SK-N-SH (cell line): Measurements from ENCODE around the gene AKAP11. TPM values are rescaled to one million over a fixed set of nuclear protein-coding genes. Genes with fewer than 3 reads are reported as not detected.

Experiments
- CTCF ChIA-PET: fragments of 300-600, 350-600 bp; formaldehyde crosslinking; extraction: SDS; loops from one replicate; lab custom pipeline; 2021; lab: Yijun Ruan, JAX
- POLR2A ChIA-PET: fragments of 350-600 bp; sonication (Branson Sonifier 250); formaldehyde crosslinking; extraction: SDS; loops from one replicate; lab custom pipeline; 2020; ENCODE audit warnings: antibody characterized with exemption, inconsistent platforms; lab: Yijun Ruan, JAX
- DNase-seq: peaks from one replicate; pipeline ENCODE4 v3.0.0; 2012
- H2AFZ ChIP-seq: fragments of 200-600 bp; sonication (generic); 2 replicates; pipeline ENCODE4 v1.8.1; 2016; ENCODE audit warnings: antibody characterized with exemption, mild to moderate bottlenecking, low read depth
- H3F3A ChIP-seq: fragments of 200-600 bp; sonication (generic); replicated peaks from 2 replicates; pipeline ENCODE3; 2016; ENCODE audit warnings: antibody characterized with exemption, mild to moderate bottlenecking; ENCODE audit not compliant: insufficient read depth
- H3K27ac ChIP-seq, 2 experiments: fragments of 200-500 bp in 1 of 2; fragments of 200-600 bp in 1 of 2; sonication (Bioruptor generic) in 1 of 2; sonication (generic), shearing (Covaris generic) in 1 of 2; 2 replicates each; pipeline versions ENCODE4 v1.5.1 to v1.6.1; 2014 to 2016; ENCODE audit warnings: low read depth in 2 of 2, inconsistent platforms in 1 of 2, low read length in 1 of 2, mild to moderate bottlenecking in 1 of 2, mixed read lengths in 1 of 2
- H3K27me3 ChIP-seq: fragments of 200-600 bp; sonication (generic), shearing (Covaris generic); 2 replicates; pipeline ENCODE4 v1.6.1; 2016; ENCODE audit warnings: mixed run types; ENCODE audit not compliant: insufficient read depth
- H3K36me3 ChIP-seq, 2 experiments: fragments of 200-500 bp in 1 of 2; fragments of 200-600 bp in 1 of 2; sonication (Bioruptor generic) in 1 of 2; sonication (generic) in 1 of 2; replicated peaks in 1 of 2; 2 replicates each; pipeline versions ENCODE3 to v1.5.1; 2014 to 2016; ENCODE audit warnings: low read length in 1 of 2, mild to moderate bottlenecking in 1 of 2; ENCODE audit not compliant: insufficient read depth in 2 of 2, control insufficient read depth in 1 of 2
- H3K4me1 ChIP-seq, 2 experiments: fragments of 200-500 bp in 1 of 2; fragments of 200-600 bp in 1 of 2; sonication (Bioruptor generic) in 1 of 2; sonication (generic), shearing (Covaris generic) in 1 of 2; 2 replicates each; pipeline versions ENCODE4 v1.5.1 to v1.6.1; 2014 to 2016; ENCODE audit warnings: low read depth in 1 of 2, low read length in 1 of 2, mixed run types in 1 of 2; ENCODE audit not compliant: insufficient read depth in 2 of 2, control insufficient read depth in 1 of 2
- H3K4me2 ChIP-seq: fragments of 200-600 bp; sonication (generic), shearing (Covaris generic); 2 replicates; pipeline ENCODE4 v1.6.1; 2017; ENCODE audit warnings: mixed run types
- H3K4me3 ChIP-seq, 2 experiments: fragments of 200-500 bp in 1 of 2; fragments of 200-600 bp in 1 of 2; sonication (Bioruptor generic) in 1 of 2; sonication (generic), shearing (Covaris generic) in 1 of 2; 2 replicates each; pipeline versions ENCODE4 v1.5.1 to v1.8.1; 2014 to 2016; ENCODE audit warnings: low read depth in 2 of 2, inconsistent platforms in 1 of 2, low read length in 1 of 2, mild to moderate bottlenecking in 1 of 2, mixed read lengths in 1 of 2, moderate library complexity in 1 of 2
- H3K79me2 ChIP-seq: fragments of 200-600 bp; sonication (generic); 2 replicates; pipeline ENCODE4 v1.8.1; 2017; ENCODE audit warnings: mild to moderate bottlenecking; ENCODE audit not compliant: insufficient read depth
- H3K9ac ChIP-seq: fragments of 200-600 bp; sonication (generic); 2 replicates; pipeline ENCODE4 v1.6.1; 2017; ENCODE audit warnings: mixed run types
- H3K9me2 ChIP-seq: fragments of 200-600 bp; sonication (generic); 2 replicates; pipeline ENCODE4 v1.6.1; 2017; ENCODE audit warnings: mixed run types
- H3K9me3 ChIP-seq: fragments of 200-600 bp; sonication (generic); 2 replicates; pipeline ENCODE4 v1.6.1; 2017; ENCODE audit warnings: mixed run types, mild to moderate bottlenecking, moderate library complexity
- H4K20me1 ChIP-seq: fragments of 200-600 bp; sonication (generic); 2 replicates; pipeline ENCODE4 v1.6.1; 2017; ENCODE audit warnings: mild to moderate bottlenecking, mixed run types; ENCODE audit not compliant: insufficient read depth
- CHD2 ChIP-seq: fragments of 150-350 bp; IDR thresholded peaks from 2 replicates; pipeline ENCODE4 v1.6.1; 2018; ENCODE audit warnings: low read length; ENCODE audit not compliant: partially characterized antibody
- CTCF ChIP-seq: fragments of 200-600 bp; sonication (generic); IDR thresholded peaks from 2 replicates; pipeline ENCODE4 v1.6.1; 2017; ENCODE audit warnings: antibody characterized with exemption, mild to moderate bottlenecking, moderate library complexity
- EZH2phosphoT487 ChIP-seq: fragments of 200-600 bp; sonication (generic); IDR thresholded peaks from 2 replicates; pipeline ENCODE4 v1.6.1; 2017; ENCODE audit warnings: low read depth, mixed run types, mild to moderate bottlenecking, antibody characterized with exemption, moderate library complexity, borderline replicate concordance
- FOXJ3 ChIP-seq: sonication (generic); formaldehyde crosslinking; IDR thresholded peaks from 2 replicates; pipeline ENCODE4 v1.5.1; 2020; ENCODE audit warnings: mild to moderate bottlenecking, missing genetic modification reagents
- FOXM1 ChIP-seq: IDR thresholded peaks from 2 replicates; pipeline ENCODE4 v1.4.0; 2012; ENCODE audit warnings: low read depth, mild to moderate bottlenecking
- GATA2 ChIP-seq: sonication (generic); formaldehyde crosslinking; IDR thresholded peaks from 2 replicates; pipeline ENCODE4 v1.5.0; 2020; ENCODE audit warnings: mild to moderate bottlenecking, missing genetic modification reagents
- IRF3 ChIP-seq: fragments of 150-350 bp; IDR thresholded peaks from 2 replicates; pipeline ENCODE4 v1.6.1; 2016; ENCODE audit warnings: mild to moderate bottlenecking, low read depth, low read length
- MEF2A ChIP-seq: IDR thresholded peaks from 2 replicates; pipeline ENCODE4 v1.4.0; 2012; ENCODE audit warnings: low read depth, borderline replicate concordance
- MXI1 ChIP-seq: IDR thresholded peaks from 2 replicates; pipeline ENCODE4 v1.6.1; 2012; ENCODE audit warnings: mild to moderate bottlenecking, low read depth, low read length, improper control_type of control experiment
- NFIC ChIP-seq: IDR thresholded peaks from 2 replicates; pipeline ENCODE4 v1.4.0; 2012; ENCODE audit warnings: borderline replicate concordance
- NRF1 ChIP-seq: IDR thresholded peaks from 2 replicates; pipeline ENCODE4 v1.6.1; 2012; ENCODE audit warnings: low read depth, mild to moderate bottlenecking, low read length
- RAD21 ChIP-seq: IDR thresholded peaks from 2 replicates; pipeline ENCODE4 v1.6.1; 2012; ENCODE audit warnings: mild to moderate bottlenecking, low read length
- RCOR1 ChIP-seq: fragments of 150-350 bp; IDR thresholded peaks from 2 replicates; pipeline ENCODE4 v1.6.1; 2017; ENCODE audit warnings: antibody characterized with exemption, low read length
- RFX5 ChIP-seq: IDR thresholded peaks from 2 replicates; pipeline ENCODE4 v1.6.1; 2012; ENCODE audit warnings: mild to moderate bottlenecking, improper control_type of control experiment, low read length
- RXRA ChIP-seq: IDR thresholded peaks from 2 replicates; pipeline ENCODE4 v1.4.0; 2012; ENCODE audit warnings: low read depth, mild to moderate bottlenecking, borderline replicate concordance
- SMC3 ChIP-seq: IDR thresholded peaks from 2 replicates; pipeline ENCODE4 v1.6.1; 2012; ENCODE audit warnings: low read depth, low read length, improper control_type of control experiment
- TAF1 ChIP-seq: IDR thresholded peaks from 2 replicates; pipeline ENCODE4 v1.6.1; 2012; ENCODE audit warnings: low read depth, mild to moderate bottlenecking, low read length, moderate library complexity, borderline replicate concordance
- TCF12 ChIP-seq: IDR thresholded peaks from 2 replicates; pipeline ENCODE4 v1.4.0; 2012
- YY1 ChIP-seq: IDR thresholded peaks from 2 replicates; pipeline ENCODE4 v1.4.0; 2012; ENCODE audit warnings: low read depth, mild to moderate bottlenecking
- WGBS: methylation state at CpG from one replicate; pipeline ENCODE4 v1.1.6; 2017; ENCODE audit warnings: low lambda C conversion rate; 5-methylcytosine and 5-hydroxymethylcytosine counted together
- polyA plus RNA-seq, 3 experiments: library from polyadenylated mRNA; depleted of rRNA; stranded (reverse); fragments of >200 nt; gene quantifications; 2 replicates each; pipeline ENCODE4 v1.2.3, GENCODE V29; 2012
- TF ChIP-seq, protein P1 (sequence below): IDR thresholded peaks from 2 replicates; pipeline ENCODE4 v1.4.0; 2012; ENCODE audit warnings: low read depth
- TF ChIP-seq, protein P2 (sequence below): IDR thresholded peaks from 2 replicates; pipeline ENCODE4 v1.4.0; 2012; ENCODE audit warnings: low read depth, borderline replicate concordance

AKAP11 gene
- polyA plus RNA-seq, 1 of the 3 experiments (the other 2 are of a cell fraction): 5.6 TPM

- no peak for TF ChIP-seq IRF3
- no peak for TF ChIP-seq MEF2A
These were observed 32.3 kb upstream of the AKAP11 start (continued) for GRCh38 chr13:42239644-42240043.

DNA sequence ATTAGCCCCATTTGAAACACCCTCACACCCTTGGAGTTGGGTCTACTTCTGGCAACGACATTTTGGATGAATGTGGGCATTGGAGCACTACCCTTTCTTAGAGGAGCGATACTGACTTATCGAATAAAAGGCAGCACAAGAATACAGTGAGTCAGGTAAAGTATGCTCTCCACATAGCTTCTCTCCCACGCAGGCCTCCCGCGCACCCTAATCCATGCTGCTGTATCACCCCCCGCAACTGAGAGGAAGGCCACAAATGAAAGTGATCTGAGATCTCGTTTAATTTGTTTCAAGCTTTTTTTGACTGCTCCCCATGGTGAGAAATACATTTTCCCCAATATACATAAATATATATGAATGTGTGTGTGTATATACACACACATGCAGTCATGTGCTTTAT, 25.4 kb upstream of the AKAP11 start:
- H3K4me3 ChIP-seq: no peak overlapping the region
- H3K9ac ChIP-seq: no peak overlapping the region
- no peaks in the 10 kb centered on the region for H3K27me3 ChIP-seq
- H3F3A ChIP-seq: no peaks in the 10 kb centered on the region
- no peak overlapping the region for H3K4me2 ChIP-seq
- no peaks in the 10 kb centered on the region for H3K9me3 ChIP-seq
- DNase-seq: no peak
- H3K36me3 ChIP-seq: no peaks in the 10 kb centered on the region
- ChIA-PET POLR2A (no interaction called here), CTCF (no interaction called here)
- TF ChIP-seq FOXM1: no peak
- no peak for TF ChIP-seq RAD21
- TF ChIP-seq CTCF: no peak
- no peak for TF ChIP-seq EZH2phosphoT487
- TF ChIP-seq CHD2: no peak
- TF ChIP-seq TCF12: no peak
- no peak for TF ChIP-seq RCOR1
- no peak for TF ChIP-seq RXRA
- no peak for TF ChIP-seq FOXJ3 (CRISPR knock-in tag)
- no peak for TF ChIP-seq NRF1
- no peak for TF ChIP-seq TAF1
- TF ChIP-seq MXI1: no peak
- TF ChIP-seq RFX5: no peak
- TF ChIP-seq GATA2 (CRISPR knock-in tag): no peak
- no peak for TF ChIP-seq YY1
- TF ChIP-seq, protein P1, sequence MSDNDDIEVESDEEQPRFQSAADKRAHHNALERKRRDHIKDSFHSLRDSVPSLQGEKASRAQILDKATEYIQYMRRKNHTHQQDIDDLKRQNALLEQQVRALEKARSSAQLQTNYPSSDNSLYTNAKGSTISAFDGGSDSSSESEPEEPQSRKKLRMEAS: no peak
- TF ChIP-seq, protein P2, sequence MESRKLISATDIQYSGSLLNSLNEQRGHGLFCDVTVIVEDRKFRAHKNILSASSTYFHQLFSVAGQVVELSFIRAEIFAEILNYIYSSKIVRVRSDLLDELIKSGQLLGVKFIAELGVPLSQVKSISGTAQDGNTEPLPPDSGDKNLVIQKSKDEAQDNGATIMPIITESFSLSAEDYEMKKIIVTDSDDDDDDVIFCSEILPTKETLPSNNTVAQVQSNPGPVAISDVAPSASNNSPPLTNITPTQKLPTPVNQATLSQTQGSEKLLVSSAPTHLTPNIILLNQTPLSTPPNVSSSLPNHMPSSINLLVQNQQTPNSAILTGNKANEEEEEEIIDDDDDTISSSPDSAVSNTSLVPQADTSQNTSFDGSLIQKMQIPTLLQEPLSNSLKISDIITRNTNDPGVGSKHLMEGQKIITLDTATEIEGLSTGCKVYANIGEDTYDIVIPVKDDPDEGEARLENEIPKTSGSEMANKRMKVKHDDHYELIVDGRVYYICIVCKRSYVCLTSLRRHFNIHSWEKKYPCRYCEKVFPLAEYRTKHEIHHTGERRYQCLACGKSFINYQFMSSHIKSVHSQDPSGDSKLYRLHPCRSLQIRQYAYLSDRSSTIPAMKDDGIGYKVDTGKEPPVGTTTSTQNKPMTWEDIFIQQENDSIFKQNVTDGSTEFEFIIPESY: no peak
- TF ChIP-seq NFIC: no peak
- TF ChIP-seq SMC3: no peak
- TF ChIP-seq, all 33 proteins: peak for 0
- Histone ChIP-seq H3K27ac (no peak overlapping the region), H3K9me2 (no peaks in the 10 kb centered on the region), H3K4me1 (no peaks in the 10 kb centered on the region), H3K79me2 (no peaks in the 10 kb centered on the region), H2AFZ (no peak overlapping the region), H4K20me1 (no peaks in the 10 kb centered on the region)
- WGBS: 92% methylated on average over 8 of the region's 8 CpGs
